Fibroblast of pulmonary artery (primary cell): ENCODE data around the gene CST3.
"Not testable (repeated sequence)": the region's sequence is repeated elsewhere in the genome, so short reads cannot be mapped to it uniquely, and the experiment has no call there.

Experiments used
- DNase-seq: peaks from one replicate; pipeline ENCODE4 v3.0.0-alpha.2; 2010; ENCODE audit warnings: low read depth
- H3K4me3 ChIP-seq: replicated peaks from 2 replicates; pipeline ENCODE4 v1.5.1; 2011; ENCODE audit warnings: low read depth, mild to moderate bottlenecking, control low read depth, low read length, moderate library complexity
- CTCF ChIP-seq: IDR thresholded peaks from 2 replicates; pipeline ENCODE4 v1.5.1; 2011; ENCODE audit warnings: mild to moderate bottlenecking, control low read depth, low read length, inconsistent platforms; ENCODE audit errors: missing control alignments

The CST3 gene

GRCh38 chr20:23637282-23638221 is at the start of gene CST3:
CST3 (minus strand) TSS chr20:23637955; CDS start chr20:23637862, 93 bp downstream.
- no peak for TF ChIP-seq CTCF
- peak within 1 kb of the TSS; percentile 70 for H3K4me3 ChIP-seq
- DNase-seq = peak; percentile 89

DNA sequence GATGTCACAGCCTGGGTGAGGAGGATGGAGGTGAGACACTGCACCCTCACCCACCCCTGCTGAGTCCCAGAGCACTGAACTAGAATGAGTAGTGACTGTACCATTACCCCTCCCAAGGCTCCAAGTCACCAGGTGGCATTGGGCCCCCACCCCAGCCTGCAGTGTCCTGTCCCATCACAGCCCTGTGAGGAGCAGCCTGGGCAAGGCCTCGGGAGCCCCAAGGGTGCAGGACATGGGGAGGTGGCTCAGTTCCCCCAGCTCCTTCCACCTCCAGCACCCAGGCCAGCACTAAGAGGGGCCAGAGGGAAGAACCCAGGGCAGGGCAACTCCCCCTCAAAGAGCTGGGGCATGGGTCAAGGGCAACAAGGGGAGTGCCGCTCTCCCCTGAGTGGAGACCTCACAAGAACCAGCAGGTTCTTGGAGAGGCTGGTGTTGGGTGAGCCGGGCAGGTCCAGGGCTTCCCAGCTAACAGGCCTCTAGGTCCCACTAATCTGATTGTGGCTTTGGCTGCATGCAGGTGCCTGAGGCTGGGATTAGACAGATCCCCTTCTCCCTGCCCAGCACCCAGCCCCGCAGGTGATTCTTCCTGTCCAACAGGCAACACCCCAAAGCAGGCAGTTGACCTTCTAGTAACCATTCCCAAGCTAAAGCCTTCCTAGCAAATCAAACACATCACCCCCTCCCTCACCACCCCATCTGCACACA is 48.4 kb upstream of the CST3 start:
- TF ChIP-seq CTCF = no peak
- DNase-seq = no peak
- H3K4me3 ChIP-seq = no peak overlapping the region

GRCh38 chr20:23685529-23685896 is 47.8 kb upstream of the CST3 start:
- not testable (repeated sequence) for DNase-seq, H3K4me3 ChIP-seq

DNA sequence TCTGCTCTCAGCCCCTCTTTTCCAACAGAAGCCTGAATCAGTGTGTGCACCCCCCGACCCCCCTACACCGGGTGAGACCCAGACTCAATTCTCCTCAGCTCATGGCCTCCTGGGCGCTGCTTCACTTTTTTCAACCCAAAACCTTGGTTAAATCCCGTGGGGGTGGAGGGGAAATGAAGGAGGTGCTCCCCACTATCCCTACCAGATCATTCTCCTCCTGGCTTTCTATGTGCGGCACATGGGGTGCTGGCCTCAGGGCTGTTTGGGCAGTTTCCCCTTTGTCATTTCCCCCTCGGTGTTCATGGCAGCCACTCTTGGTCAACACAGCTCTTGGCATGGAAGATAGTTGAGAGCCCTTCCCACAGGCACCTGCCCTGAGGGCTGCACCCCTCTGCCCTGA is 46.5 kb upstream of the CST3 start:
- H3K4me3 ChIP-seq = no peak overlapping the region
- DNase-seq = no peak
- TF ChIP-seq CTCF = no peak

DNA sequence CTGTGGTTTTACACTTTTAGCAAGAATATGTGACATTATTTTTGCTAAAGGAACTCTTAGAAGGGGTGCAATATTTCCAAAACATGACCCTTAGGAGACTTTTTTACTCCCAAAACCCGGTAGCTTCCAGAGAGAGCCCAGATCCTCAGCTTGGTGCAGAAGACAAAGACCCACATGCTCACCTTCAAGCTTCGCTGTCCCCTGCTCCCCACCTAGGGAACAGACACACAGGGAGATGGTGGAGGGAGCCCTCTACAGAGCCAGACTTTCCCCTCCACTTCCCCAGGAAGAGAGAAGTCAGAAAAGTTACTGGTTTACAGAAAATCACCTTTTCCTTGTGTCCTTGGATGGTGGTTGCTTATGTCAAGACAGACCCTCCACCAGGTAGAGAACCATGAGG is 46.1 kb upstream of the CST3 start:
- no peak for TF ChIP-seq CTCF
- no peak overlapping the region for H3K4me3 ChIP-seq
- no peak for DNase-seq

DNA sequence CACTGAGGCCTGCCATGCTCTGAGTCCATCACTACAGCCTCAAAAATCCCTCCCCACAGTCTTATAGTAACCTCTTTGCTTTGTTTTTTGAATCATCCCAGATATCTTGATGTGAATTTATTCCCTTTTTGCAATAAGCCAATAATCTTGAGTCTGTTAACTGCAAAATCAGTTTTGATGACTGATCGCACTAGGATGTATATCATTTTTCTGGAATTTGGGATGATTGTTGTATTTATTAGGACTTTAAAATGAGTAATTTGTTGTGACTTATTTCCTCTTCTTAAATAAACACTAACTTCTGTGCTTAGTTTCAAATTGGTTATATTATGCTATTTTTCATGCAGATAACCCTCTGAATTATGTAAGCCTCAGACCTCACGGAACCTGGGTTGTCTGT is 45.5 kb upstream of the CST3 start:
- no peak overlapping the region for H3K4me3 ChIP-seq
- DNase-seq = no peak
- TF ChIP-seq CTCF = no peak

- H3K4me3 ChIP-seq = no peak overlapping the region
- peak; percentile 35 for DNase-seq
- TF ChIP-seq CTCF = no peak
Measured at GRCh38 chr20:23680146-23680545, 42.4 kb upstream of the CST3 start.
